PC-3 (cell line): Measurements from ENCODE around the gene ADGRL3.

ENCODE experiments used
- CTCF ChIP-seq: fragments of 300-600 bp; sonication (generic); conservative IDR thresholded peaks from 2 replicates; pipeline ENCODE4 v1.5.1; 2017; ENCODE audit warnings: antibody characterized with exemption, low read depth, mild to moderate bottlenecking, low read length
- EZH2 ChIP-seq: fragments of 300-600 bp; sonication (generic); IDR thresholded peaks from one replicate; pipeline ENCODE4 v1.6.1; 2017; ENCODE audit warnings: antibody characterized with exemption, mild to moderate bottlenecking, low read length; ENCODE audit not compliant: unreplicated experiment
- EZH2phosphoT487 ChIP-seq: fragments of 300-600 bp; sonication (generic); IDR thresholded peaks from 2 replicates; pipeline ENCODE4 v1.6.1; 2018; ENCODE audit warnings: mild to moderate bottlenecking, antibody characterized with exemption, low read length, borderline replicate concordance

DNA sequence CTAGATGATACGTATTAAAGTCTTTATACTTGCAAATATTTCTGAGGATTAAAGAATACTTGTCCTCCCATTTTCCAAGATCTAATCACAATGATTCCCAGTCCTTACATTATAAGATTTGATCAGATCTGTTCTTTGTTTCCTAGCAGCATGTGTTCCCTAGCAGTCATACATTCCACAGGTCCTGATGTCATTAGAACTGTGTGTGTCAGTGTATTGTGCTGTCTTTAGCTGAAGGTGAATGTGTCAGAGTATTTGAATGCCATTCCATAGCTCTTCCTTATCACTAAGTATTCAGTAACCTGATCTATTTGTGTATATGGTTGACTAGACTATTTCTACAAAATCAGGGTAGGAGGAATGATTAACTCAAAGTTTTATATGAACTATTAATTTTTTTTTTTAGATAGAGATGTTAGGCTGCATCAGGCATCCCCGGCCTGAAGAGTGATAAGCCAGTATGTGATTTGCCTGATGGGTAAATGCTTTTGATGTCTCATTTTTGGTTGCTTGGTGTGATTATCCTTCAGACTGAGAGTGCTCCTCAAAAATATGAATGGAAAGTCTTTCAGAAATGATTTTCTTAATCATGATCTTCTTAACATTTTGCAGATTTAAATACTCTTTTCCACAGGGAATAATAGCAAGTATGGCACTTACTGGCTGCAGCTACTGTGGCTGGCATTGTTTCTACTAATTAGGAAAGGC is 4.4 kb downstream of the ADGRL3 start:
- TF ChIP-seq EZH2: no peak
- TF ChIP-seq CTCF: no peak
- TF ChIP-seq EZH2phosphoT487: no peak
